IPS-NIHi11 (cell line): ENCODE measurements around the gene MAOB.
"Not testable (repeated sequence)": the region's sequence is repeated elsewhere in the genome, so short reads cannot be mapped to it uniquely, and the experiment has no call there.

Experiments used
- DNase-seq: peaks from one replicate; pipeline ENCODE4 v3.0.0; 2012; ENCODE audit warnings: mixed read lengths, low spot score

Gene MAOB

DNA sequence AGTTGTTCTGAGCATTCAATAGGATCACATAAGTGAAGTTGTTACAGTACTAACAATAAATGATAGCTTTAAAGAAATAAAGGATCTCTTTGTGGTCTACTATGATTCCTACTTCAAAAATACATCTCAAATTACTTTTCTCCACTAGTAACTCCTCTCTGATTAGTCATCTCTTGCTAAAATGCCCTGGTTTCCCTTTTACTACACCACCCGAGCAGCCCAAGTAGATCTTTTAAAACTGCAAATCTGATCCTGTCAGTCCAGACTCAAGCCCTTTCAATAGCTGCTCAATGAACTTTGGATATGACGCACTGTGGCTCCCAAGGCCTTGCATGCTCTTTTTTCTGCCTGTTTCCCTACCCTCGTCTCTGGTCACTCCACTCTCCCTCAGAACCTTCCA lies 128.6 kb downstream of the MAOB start:
- DNase-seq: no peak

DNA sequence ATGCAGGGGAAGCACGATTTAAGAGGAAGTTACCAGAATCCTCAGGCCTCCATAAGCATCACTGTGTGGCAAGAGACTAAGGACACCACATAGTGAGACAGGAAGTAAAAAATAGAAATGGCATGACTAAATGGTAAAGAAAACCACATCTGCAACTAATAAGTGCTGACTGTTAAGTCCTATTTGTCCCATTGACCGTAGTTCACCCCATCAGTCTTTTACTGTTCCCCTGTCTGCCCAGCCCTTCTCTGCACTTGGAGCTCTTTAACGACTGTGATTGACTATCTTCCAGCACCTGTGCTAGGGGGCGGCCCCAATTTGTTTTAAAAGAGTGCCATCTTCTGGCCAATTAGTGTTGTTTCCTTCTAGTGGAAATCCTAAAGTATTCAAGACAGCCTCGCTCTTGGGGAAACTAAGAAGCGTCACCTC lies 132.0 kb downstream of the MAOB start:
- peak; percentile 51 for DNase-seq

DNA sequence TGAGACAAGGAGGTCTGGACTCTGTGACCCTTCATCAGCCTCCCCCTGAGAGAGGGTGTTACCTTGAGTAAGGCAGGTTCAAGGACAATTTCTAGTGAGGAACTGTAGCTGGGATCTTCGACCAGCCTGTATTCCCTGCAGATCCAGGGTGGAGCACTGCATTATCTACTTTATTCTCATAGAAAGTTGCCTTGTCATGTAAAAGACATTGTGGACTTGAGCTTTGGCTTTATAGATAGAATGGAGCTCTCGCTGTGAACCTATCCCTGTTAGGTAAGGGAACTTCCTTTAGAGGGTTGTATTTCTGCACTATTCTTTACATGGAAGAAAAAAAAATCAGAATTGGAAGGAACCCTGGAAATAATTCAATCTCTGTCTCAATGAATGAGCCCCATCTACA lies 134.8 kb downstream of the MAOB start:
- DNase-seq: no peak

DNA sequence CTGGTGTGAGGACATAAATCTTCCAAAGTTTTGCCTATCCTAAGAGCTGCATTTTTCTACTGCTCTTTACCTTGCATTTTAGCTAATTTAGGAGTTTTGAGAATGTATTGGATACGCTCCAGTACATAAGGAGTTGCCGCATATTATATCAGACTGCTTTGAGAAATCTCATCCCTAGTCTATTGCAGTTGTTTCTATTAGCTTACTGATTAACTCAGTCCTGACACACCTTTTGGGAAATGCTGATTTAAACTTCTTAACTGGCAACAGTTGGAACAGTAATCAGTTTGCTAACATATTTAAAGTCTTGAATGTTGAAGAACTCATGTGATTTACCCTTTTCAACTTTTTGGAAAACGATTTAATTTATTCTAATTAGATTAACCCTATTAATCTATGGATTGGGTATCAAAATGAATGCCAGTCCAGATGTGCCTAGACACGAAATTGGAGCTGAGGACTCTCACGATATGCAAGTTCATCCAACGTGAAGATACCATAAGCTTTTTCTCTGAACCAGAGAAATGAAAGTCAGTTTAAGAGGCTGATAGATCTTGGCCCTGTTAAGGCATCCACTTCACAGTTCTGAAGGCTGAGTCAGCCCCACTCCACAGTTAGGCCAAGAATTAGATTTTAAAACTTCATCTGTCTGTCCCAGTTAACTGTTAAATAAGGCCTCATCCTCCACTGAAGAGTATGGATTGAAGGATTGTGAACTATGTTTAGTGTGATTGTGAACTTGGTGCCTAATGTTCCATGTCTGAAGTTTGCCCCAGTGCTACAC lies 136.1 kb downstream of the MAOB start:
- no peak for DNase-seq

DNA sequence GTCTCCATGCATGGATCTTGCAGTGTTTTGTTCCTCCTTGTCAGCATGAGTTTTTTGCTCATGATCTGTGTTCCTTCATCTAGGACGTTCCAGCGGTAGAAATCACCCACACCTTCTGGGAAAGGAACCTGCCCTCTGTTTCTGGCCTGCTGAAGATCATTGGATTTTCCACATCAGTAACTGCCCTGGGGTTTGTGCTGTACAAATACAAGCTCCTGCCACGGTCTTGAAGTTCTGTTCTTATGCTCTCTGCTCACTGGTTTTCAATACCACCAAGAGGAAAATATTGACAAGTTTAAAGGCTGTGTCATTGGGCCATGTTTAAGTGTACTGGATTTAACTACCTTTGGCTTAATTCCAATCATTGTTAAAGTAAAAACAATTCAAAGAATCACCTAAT lies 138.0 kb downstream of the MAOB start:
- DNase-seq: no peak

DNA sequence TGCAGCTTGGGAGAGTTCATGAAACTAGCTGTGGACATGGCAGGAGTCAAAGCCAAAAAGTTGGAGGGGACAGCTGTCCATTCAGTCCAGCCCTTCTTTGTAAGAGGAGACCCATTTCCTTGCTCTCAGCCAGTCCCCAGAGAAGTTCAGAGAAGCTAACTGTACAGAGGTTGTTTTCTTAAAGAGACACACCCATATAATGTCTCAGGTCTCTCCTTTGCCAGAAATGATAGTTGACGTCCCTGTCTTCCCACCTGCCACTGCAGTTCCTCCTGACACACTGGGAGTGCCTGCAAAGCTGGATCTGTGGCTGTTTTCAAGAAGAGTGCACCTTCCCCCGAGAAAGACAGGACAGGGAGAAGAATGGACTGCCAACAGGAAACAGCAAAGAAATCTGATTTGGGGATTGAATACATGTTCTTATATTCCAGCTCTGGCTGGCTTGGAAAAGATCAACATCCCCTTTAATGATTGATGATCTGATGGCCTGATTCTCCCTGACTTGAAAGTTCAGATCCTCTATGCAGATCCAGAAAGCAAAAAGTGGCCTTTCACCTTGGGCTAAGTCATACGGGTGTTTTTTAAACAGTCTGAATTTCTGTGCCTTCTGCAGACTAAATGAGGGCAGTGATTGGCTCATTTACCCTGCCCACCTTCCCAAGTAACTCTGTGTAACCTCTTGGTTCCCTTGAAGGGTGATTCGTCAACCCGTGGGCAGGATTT lies 139.0 kb downstream of the MAOB start:
- DNase-seq: no peak

DNA sequence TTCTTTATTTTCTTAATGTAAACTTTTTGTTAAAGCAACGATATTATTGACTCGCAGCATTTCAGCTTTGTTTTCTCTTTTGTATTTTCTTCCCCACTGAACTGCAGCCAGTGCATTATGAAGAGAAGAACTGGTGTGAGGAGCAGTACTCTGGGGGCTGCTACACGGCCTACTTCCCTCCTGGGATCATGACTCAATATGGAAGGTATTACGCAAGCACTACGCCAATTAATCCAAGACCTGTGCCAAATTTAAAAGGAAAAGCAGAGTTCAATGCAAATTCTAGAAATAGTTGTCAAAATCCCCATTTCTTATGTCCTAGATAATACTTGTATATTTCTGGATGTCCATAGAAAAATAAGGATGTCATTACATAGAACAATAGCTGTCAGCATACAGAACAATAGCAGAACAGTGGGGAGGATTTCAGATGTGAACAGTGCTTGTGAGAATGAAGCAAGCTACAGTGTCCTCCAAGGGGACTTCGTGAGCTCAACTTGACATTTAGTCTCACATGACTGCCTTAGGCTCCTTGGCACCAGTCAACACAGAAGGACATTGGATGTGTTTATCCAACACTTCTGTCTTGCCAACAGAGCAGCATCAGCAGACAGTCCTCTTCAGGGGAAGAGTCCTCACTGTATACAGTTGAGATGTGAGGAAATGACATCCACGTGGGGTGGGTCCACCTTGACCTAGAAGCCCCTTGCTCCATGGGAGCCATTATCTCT lies 140.2 kb downstream of the MAOB start:
- DNase-seq: no peak

DNA sequence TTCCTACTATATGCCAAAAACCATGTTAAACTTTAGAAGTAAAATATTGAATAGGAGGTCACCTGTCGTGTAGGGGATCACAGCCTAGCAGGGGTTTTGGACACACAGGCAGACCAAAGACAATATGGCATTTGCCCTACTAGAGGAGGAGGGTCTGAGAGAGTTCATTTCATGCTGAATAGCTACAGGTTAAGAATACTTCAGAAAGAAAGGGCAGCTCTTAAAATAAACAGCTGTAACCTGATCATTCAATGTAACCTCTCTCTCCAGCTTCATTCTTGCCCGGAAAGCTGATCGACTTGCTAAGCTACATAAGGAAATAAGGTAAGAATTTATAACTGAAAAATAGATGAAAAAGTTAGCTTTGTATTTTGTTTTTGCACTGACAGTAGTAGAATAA lies 146.3 kb downstream of the MAOB start:
- peak; percentile 7 for DNase-seq

DNA sequence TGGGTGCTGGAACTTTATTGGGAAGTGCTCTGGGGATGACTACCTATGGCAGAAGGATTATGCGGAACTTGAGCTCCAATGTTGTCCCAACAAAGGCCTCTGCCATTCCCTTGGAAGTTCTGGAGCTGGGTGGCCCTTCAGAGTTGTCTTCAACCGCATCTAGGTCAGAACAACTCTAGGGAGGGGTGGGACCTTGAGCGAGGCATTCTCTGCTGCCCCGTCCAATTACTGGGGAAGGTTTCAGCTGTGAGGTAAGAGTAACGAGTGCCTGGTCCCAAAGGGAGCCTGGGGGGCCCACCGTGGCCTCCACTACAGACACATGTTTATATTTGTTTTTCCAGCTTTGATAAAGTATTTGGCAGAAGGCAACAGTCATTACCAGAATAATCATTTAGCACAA lies 146.7 kb downstream of the MAOB start:
- no peak for DNase-seq

DNA sequence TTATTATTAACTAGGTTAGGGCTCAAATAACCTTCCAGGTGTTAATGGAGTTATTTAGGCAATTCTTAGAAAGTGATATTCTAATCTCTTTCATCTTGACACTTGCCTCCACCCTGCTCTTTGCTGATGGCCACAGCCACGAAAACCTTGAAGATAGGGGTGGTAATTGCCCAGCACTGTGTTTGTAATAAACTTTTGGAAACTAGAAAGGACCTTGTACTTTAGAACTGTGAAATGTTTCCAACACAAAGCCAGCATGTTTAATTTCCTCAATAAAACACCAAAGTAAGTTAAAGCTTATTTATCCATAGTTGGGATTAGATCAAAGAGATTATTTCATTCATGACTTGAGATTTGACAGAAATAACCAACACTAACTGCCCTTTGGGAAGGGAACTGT lies 147.8 kb downstream of the MAOB start:
- no peak for DNase-seq

DNA sequence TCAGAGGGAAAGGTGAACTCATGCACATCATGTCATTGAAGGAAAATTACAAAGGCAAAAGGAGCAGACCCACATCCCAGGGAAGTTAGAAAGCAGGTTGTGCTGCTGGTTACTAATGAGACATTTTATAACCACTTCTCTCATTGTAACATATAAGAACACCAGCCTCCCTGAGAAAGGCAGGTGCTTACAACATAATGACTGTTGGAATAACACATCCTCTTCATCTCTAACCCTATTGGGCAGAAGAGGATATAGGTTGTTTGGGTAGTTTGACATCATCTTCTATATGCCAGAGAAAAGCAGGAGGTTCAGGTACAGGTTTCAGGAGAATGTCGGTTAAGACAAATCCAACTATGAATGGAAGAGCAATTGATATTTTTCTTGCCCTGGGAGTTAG lies 148.6 kb downstream of the MAOB start:
- DNase-seq: no peak

DNA sequence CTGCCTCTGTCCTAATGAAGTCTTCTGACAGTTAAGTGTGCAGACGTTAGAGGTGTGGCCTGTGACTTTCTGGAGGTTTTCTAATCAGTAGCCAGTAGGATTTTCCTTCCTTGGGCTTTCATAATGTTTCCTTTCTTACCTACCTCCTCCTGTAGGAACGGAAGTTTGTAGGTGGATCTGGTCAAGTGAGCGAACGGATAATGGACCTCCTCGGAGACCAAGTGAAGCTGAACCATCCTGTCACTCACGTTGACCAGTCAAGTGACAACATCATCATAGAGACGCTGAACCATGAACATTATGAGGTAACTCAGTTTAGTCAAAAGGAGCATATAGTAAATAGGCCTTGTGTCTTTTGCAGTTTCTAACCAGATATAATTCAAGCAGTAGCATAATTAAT lies 151.2 kb downstream of the MAOB start:
- no peak for DNase-seq

DNA sequence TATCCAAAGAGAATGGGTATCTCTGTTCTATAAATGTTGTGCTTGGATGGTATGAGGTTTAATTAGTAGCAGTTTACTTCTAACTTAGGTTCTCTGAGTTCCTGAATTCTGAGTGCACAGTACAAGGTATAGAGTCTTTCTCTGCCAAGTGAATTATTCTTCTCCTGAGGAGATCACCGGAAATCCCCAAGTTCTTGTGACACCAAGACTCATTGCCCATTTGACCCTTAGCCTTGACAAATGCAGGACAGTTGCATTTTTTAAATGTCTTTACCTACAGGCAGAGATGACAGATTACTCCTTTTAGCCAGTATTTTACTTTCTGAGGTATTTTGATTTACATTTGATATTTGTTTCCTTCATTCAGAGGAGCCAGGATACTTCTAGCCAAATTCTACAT lies 153.3 kb downstream of the MAOB start:
- no peak for DNase-seq

DNA sequence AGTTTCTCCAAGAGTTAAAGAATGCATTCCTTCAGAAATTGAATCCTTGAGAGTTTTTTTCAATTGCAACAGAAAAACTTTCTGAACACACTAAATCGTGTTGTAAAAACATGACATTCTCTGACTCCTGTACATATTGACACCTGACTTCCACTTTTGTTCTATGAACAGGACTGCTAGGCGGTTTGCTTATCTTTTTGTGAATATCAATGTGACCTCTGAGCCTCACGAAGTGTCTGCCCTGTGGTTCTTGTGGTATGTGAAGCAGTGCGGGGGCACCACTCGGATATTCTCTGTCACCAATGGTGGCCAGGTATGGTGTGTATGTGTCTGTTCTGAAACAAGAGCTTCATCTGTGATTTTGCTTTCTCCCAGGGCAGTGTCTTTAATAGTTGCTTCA lies 154.2 kb downstream of the MAOB start:
- DNase-seq: no peak

DNA sequence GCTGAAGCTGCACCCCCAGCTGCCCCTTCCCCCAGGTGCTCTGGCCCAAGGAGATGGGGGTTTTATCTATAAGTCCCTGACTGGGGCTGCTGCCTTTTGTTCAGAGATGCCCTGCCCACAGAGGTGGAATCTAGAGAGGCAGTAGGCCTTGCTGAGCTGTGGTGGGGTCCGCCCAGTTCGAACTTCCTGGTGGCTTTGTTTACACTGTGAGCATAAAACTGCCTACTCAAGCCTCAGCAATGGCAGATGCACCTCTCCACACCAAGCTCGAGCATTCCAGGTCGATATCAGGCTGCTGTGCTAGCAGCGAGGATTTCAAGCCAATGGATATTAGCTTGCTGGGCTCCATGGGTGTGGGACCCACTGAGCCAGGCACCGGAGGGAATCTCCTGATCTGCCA lies 155.0 kb downstream of the MAOB start:
- not testable (repeated sequence) for DNase-seq

DNA sequence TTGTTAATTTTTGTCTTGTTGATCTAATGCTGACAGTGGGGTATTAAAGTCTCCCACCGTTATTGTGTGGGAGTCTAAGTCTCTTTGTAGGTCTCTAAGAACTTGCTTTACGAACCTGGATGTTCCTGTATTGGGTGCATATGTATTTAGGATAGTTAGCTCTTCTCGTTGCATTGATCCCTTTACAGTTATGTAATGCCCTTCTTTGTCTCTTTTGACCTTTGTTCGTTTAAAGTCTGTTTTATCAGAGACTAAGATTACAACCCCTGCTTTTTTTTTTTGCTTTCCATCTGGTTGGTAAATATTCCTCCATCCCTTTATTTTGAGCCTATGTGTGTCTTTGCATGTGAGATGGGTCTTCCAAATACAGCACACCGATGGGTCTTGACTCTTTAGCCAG lies 157.0 kb downstream of the MAOB start:
- DNase-seq: not testable (repeated sequence)

DNA sequence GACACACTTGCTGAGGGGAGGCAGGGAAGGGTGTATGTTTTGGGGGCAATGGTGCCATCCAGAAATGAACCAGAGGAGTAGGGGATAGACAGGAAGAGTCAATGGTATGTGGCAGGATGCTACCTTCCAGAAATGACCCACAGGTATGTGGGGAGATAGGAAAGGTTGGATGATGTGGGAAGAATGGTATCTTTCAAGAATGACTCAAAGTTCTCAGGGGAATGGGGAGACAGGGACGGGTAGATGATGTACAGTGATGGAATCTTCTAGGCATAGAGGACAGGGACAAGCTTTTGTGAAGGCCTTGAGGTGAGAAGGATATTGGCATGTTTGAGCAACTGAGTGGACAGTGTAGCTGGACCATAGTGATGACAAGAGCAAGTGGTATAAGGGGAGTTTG lies 161.3 kb downstream of the MAOB start:
- DNase-seq: no peak

DNA sequence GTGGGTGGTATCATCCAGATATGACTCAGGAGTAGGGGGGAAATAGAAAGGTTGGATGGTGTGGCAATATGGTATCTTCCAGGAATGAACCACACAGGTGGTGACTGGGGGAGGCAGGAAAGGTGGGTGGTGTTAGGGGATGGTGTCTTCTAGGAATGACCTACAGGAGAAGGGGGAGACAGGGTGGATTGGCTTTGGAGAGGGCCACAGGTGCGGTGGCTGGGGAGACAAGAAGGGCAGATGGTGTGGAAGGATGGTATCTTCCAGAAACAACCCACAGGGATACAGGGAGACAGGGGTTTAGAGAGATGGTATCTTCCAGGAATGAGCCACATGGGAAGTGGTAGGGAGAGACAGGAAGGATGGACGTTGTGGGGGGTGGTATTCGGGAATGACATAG lies 162.2 kb downstream of the MAOB start:
- DNase-seq: no peak

DNA sequence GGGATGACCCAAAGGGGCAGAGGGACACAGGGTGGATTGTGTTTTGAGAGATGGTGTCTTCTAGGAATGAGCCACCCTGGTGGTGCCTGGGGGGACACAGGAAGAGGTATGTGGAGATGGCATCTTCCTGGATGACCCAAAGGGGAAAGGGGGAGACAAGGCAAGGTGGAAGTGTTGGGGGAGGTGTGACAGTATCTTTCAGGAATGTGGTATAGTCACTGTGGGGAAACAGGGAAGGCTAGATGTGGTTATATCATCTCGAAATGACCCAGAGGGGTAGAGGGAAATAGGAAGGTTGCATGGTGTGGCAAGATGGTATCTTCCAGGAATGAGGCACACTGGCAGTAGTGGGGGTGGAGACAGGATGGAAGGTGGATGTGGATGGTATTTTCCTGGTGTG lies 163.3 kb downstream of the MAOB start:
- DNase-seq: no peak

DNA sequence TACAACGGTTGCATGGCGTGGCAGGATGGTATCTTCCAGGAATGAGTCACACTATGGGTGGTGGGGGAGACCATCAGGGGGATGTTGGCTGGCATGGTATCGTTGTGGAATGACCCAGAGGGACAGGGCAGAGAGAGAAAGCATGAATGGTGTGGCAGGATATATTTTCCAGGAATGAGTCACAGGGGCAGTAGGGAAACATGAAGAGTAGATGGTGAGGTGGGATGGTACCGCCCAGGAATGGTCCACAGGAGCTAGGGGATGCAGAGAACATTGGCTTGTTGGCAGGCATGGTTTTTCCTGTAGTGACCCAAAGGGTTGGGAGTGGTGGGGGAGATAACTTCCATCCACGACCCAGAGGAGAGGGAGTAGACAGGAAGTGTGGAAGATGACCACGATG lies 163.7 kb downstream of the MAOB start:
- no peak for DNase-seq

DNA sequence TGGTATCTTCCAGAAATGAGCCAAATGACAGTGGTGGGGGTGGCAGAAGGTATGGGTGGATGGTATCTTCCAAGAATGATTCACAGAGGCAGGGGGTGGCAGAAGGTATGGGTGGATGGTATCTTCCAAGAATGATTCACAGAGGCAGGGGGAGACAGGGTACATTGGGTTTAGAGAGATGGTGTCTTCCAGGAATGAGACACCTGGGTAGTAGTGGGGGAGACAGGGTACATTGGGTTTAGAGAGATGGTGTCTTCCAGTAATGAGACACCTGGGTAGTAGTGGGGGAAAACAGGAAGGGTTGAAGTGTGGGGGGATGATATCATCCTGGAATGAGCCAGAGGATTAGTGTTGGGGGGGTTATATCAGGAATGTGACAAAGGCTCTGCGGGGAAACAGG lies 164.2 kb downstream of the MAOB start:
- no peak for DNase-seq

DNA sequence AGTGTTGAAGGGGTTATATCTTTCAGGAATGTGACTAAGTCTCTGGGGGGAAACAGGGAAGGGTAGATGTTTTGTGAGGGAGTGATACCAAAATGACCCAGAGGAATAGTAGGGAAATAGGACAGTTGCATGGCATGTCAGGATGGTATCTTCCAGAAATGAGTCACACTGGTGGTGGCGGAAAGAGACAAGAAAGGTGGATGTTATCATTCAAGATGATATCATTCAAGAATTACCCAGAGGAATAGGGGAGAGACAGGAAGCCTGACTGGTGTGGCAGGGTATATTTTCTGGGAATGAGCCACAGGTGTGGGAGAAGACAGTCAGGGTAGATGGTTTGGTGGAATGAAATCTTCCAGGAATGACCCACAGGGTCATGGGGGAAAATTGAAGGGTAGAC lies 165.1 kb downstream of the MAOB start:
- DNase-seq: no peak

DNA sequence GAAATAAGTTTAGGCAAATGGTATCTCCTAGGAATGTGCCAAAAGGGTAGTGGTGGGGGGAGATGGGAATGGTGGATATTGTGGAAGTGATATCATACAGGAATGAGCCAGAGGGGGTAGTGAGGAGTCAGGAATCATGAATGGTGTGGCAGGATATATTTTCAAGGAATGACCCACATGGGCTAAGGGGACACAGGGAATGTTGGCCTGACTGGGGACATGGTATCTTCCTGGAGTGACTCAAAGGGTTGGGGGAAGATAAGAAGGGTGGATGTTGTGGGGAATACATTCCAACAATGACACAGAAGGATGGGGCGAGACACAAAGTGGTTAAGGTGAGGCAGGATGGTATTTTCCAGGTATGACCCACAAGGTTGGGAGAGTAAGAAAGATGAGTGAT lies 165.6 kb downstream of the MAOB start:
- no peak for DNase-seq
